H1 (cell line): ENCODE data around the gene KDM8. TPM values are rescaled to one million over a fixed set of nuclear protein-coding genes. Genes with fewer than 3 reads are reported as not detected.

Experiments
- BACH1 ChIP-seq: IDR thresholded peaks from 2 replicates; pipeline ENCODE4 v1.6.1; 2012; ENCODE audit warnings: low read length, improper control_type of control experiment
- CBX8 ChIP-seq: fragments of 300-800, 300-1000 bp; sonication (generic); IDR thresholded peaks from 2 replicates; pipeline ENCODE4 v1.7.1; 2016; ENCODE audit warnings: low read depth, low read length, borderline replicate concordance
- FOSL1 ChIP-seq: IDR thresholded peaks from 2 replicates; pipeline ENCODE4 v1.6.1; 2011; ENCODE audit warnings: mild to moderate bottlenecking, low read depth, low read length, moderate library complexity; ENCODE audit not compliant: insufficient read depth
- GABPA ChIP-seq: IDR thresholded peaks from 2 replicates; pipeline ENCODE4 v1.6.1; 2011; ENCODE audit warnings: mild to moderate bottlenecking, low read length, moderate library complexity, borderline replicate concordance; ENCODE audit not compliant: insufficient read depth
- HDAC6 ChIP-seq: IDR thresholded peaks from one replicate; pipeline ENCODE4 v1.7.1; 2012; ENCODE audit warnings: low read depth, mild to moderate bottlenecking, inconsistent platforms, low read length, moderate library complexity
- JUN ChIP-seq: IDR thresholded peaks from 2 replicates; pipeline ENCODE4 v1.6.1; 2011; ENCODE audit warnings: low read depth, mild to moderate bottlenecking, improper control_type of control experiment, low read length
- MAFK ChIP-seq: IDR thresholded peaks from 2 replicates; pipeline ENCODE4 v1.6.1; 2012; ENCODE audit warnings: low read depth, mild to moderate bottlenecking, improper control_type of control experiment, low read length
- MAX ChIP-seq: IDR thresholded peaks from 2 replicates; pipeline ENCODE4 v1.6.1; 2012; ENCODE audit warnings: inconsistent platforms
- NANOG ChIP-seq: IDR thresholded peaks from 2 replicates; pipeline ENCODE4 v1.6.1; 2011; ENCODE audit warnings: low read length, low read depth, mild to moderate bottlenecking, inconsistent platforms; ENCODE audit not compliant: insufficient read depth, poor library complexity, severe bottlenecking
- NRF1 ChIP-seq: IDR thresholded peaks from 2 replicates; pipeline ENCODE4 v1.6.1; 2011; ENCODE audit warnings: mild to moderate bottlenecking, low read depth, low read length, improper control_type of control experiment
- PHF8 ChIP-seq: fragments of 200-600 bp; sonication (generic); conservative IDR thresholded peaks from 2 replicates; pipeline ENCODE4 v1.7.1; 2012; ENCODE audit warnings: low read depth, mild to moderate bottlenecking, inconsistent platforms, low read length, moderate library complexity
- POLR2A ChIP-seq, 2 experiments: IDR thresholded peaks; 1 replicate in 1 of 2; 2 replicates in 1 of 2; pipeline ENCODE4 v1.6.1; 2011; ENCODE audit warnings: low read depth in 2 of 2, low read length in 2 of 2, mild to moderate bottlenecking in 2 of 2; ENCODE audit errors: control extremely low read depth in 1 of 2
- RXRA ChIP-seq: IDR thresholded peaks from 2 replicates; pipeline ENCODE4 v1.6.1; 2011; ENCODE audit warnings: low read depth, mild to moderate bottlenecking, low read length, moderate library complexity; ENCODE audit not compliant: insufficient read depth
- SAP30 ChIP-seq: fragments of 300-600 bp; sonication (generic); IDR thresholded peaks from 2 replicates; pipeline ENCODE4 v1.7.1; 2012; ENCODE audit warnings: low read length, moderate library complexity, mild to moderate bottlenecking, inconsistent platforms; ENCODE audit not compliant: insufficient read depth, insufficient replicate concordance
- SIRT6 ChIP-seq: IDR thresholded peaks from one replicate; pipeline ENCODE4 v1.7.1; 2012; ENCODE audit warnings: low read length, inconsistent platforms
- TCF12 ChIP-seq: IDR thresholded peaks from 2 replicates; pipeline ENCODE4 v1.6.1; 2011; ENCODE audit warnings: low read depth, mild to moderate bottlenecking, low read length
- YY1 ChIP-seq: IDR thresholded peaks from 2 replicates; pipeline ENCODE4 v1.6.1; 2011; ENCODE audit warnings: low read depth, mild to moderate bottlenecking, low read length
- polyA plus RNA-seq, 7 experiments: library from polyadenylated mRNA; depleted of rRNA in 3 of 7; stranded (reverse) in 5 of 7; unstranded in 2 of 7; fragments of >200 nt in 5 of 7; fragments of 200-250 nt in 2 of 7; gene quantifications; 1 replicate in 5 of 7; 2 replicates in 1 of 7; 4 replicates in 1 of 7; pipeline versions ENCODE4 v1.2.1 to v1.2.3, GENCODE V29; 2011 to 2013; ENCODE audit warnings: missing spikeins in 2 of 7, mixed read lengths in 2 of 7
- total RNA-seq: library from RNA; stranded (reverse); fragmentation: NEBNext Ultra II Directional; extraction: Animal tissue kit (Norgen Biotek cat#: 25700); gene quantifications from 2 replicates; pipeline ENCODE4 v1.2.1, GENCODE V29; 2021
- TF ChIP-seq, protein P1 (sequence below): IDR thresholded peaks from 2 replicates; pipeline ENCODE4 v1.6.1; 2012; ENCODE audit warnings: inconsistent platforms
- TF ChIP-seq, protein P2 (sequence below): IDR thresholded peaks from 2 replicates; pipeline ENCODE4 v1.6.1; 2011; ENCODE audit warnings: low read depth, mild to moderate bottlenecking, low read length; ENCODE audit not compliant: insufficient read depth

Gene KDM8
- total and polyA plus RNA-seq, 2 of the 8 experiments (the other 6 are each of a cell fraction or from before 2014, with no cell fraction given): 10.3 to 12.8 TPM

- TF ChIP-seq GABPA (peak; percentile 84; the same call in 1 of the 2 replicates), POLR2A (IDR thresholded peaks at IDR 0.05; ENCODE audit: control extremely low read depth in 1 of 2, low read depth in 2 of 2, low read length in 2 of 2) (peak in 1 of 2 experiments; percentile 44; a peak in 2 of 3 replicates), TCF12 (no peak), YY1 (no peak), RXRA (no peak), HDAC6 (no peak), JUN (no peak), MAFK (no peak), SAP30 (no peak), CBX8 (no peak), FOSL1 (no peak), PHF8 (peak; percentile 49; the same call in 1 of the 2 replicates), SIRT6 (no peak), BACH1 (no peak), NANOG (no peak), NRF1 (no peak), MAX (peak; percentile 46; the same call in 1 of the 2 replicates)
- TF ChIP-seq, protein P1, sequence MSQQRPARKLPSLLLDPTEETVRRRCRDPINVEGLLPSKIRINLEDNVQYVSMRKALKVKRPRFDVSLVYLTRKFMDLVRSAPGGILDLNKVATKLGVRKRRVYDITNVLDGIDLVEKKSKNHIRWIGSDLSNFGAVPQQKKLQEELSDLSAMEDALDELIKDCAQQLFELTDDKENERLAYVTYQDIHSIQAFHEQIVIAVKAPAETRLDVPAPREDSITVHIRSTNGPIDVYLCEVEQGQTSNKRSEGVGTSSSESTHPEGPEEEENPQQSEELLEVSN: peak; percentile 18; the same call in 1 of the 2 replicates
- TF ChIP-seq, protein P2, sequence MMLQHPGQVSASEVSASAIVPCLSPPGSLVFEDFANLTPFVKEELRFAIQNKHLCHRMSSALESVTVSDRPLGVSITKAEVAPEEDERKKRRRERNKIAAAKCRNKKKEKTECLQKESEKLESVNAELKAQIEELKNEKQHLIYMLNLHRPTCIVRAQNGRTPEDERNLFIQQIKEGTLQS: no peak
These were observed 65.3 kb downstream of the KDM8 start, which contains the start of gene NSMCE1 (continued) for GRCh38 chr16:27268376-27269299.
